T-helper 1 cell (primary cell): ENCODE measurements around the gene CA9.
A peak's percentile ranks its signal among the peaks of the same experiment; 100 is the strongest.

Experiments
- DNase-seq, 5 donors: peaks; one replicate each; pipeline ENCODE4 v3.0.0-alpha.2; 2012 to 2020

Gene CA9

DNA sequence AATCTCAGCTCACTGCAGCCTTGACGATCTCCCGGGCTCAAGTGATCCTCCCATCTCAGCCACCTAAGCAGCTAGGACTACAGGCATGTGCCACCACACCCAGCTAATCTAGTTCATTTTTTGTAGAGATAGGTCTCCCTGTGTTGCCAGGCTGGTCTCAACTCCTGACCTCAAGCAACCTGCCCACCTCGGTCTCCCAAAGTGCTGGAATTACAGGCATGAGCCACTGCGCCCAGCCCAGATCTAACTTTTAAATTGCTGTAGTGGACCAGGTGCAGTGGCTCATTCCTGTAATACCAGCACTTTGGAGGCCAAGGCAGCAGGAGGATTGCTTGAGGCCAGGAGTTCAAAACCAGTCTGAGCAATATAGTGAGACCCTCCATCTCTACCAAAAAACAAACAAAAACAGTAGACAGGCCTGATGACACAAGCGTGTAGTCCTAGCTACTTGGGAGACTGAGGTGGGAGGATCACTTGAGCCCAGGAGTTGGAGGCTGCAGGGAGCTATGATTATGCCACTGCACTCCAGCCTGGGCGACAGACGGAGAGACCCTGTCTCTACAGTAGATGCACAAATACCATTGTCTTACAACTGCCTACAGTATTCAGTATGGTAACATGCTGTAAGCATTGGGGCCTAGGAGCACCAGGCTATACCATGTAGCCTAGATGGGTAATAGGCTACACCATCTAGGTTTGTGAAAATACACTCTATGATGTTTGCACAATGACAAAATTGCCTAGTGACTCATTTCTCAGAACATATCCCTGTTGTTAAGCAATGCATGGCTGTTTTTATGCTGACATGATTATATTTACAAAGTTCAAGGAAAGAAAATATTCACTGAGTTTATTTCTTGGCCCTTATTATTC lies 21.5 kb upstream of the CA9 start:
- DNase-seq: no peak

DNA sequence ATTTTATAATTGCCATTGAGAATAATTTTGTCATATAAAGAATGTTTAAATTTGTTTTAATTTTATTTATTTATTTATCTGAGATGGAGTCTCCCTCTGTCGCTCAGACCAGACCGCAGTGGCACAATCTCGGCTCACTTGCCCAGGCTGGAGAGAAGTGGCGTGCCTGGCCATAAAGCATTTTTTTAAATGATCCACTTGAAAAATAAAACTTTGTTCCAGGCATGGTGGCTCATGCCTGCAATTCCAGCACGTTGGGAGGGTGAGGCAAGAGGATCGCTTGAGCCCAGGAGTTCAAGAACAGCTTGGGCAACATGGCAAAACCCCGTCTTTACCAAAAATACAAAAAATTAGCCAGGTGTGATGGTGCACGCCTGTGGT lies 20.9 kb upstream of the CA9 start:
- no peak for DNase-seq

DNA sequence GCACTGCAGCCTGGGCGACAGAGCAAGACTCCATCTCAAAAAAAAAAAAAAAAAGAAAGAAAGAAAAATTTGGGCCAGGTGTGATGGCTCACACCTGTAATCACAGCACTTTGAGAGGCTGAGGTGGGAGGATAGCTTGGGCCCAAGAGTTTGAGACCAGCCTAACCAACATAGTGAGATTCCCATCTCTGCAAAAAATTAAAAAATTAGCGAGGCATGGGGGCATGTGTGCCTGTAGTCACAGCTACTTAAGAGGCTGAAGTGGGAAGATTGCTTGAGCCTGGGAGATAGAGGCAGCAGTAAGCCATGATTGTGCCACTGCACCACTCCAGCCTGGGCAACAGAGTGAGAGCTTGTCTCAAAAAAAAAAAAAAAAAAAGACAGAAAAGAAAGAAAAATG lies 20.1 kb upstream of the CA9 start:
- no peak for DNase-seq

DNA sequence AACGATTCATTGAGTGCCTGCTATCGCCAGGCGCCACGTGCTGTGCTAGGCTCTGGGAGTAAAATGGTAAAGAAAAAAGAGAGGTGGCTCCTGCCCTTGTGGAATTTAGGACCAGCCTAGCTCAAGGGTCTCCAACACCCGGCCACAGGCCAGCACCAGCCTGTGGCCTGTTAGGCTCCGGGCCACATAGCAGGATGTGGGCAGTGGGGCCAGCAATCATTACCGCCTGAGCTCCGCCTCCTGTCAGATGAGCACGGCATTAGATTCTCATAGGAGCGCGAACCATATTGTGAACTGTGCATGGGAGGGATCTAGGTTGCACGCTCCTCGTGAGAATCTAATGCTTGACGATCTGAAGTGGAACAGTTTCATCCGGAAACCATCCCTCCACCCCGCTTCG lies 17.4 kb upstream of the CA9 start:
- DNase-seq: no peak

DNA sequence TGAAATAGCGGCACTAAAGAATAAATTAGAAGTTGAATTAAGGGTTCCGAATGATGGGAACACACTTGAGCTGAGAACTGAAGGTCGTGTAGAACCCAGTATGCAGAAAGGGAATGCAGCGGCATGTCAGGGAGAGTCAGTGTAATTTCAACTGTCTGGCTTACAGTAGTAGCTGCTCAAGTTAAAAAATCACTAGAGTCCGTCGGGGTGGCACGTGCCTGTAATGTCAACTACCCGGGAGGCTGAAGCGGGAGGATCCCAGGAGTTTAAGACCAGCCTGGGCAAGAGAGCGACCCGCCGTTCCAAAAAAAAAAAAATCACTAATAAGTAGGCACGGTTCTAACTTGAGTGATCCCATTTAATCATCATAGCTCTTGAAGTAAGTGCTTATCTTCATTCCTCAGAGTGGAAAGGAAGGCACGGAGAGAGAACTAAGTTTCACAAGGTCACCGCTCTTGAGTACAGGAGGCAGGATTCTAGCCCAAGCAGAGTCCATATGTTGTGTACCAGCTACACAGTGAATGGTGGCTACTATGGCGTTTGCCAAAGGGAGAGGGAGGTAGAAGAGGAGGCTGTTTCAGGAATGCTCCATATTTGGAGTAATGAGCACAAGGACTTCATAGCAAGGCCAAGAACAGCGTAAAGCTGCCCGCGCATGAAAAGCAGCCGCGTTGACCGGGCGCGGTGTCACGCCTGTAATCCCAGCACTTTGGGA lies 16.7 kb upstream of the CA9 start:
- no peak for DNase-seq

DNA sequence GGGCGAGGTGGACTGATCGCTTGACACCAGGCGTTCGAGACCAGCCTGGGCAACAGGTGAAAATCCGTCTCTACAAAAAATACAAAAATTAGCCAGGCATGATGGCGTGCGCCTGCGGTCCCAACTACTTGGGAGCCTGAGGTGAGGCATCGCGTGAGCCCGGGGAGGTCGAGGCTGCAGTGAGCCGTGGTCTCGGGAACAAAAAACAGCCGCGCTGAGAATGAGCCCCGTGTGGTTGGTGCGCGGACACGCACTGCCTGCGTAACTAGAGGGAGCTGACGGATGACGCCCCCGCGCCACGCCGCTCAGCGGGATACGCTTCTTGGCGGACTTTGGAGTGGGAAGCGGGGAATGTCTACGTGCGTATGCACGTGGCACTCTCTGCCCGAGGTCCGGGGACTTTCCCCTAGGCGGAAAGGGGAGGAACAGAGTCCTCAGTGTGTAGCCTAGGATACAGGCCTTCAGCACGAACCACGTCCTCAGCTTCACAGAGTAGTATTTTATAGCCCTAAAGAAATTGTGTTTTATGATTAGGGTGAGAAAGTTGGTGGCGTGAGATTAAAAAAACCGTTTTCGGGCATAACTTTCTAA lies 16.1 kb upstream of the CA9 start, which contains the start of gene RMRP:
Gene RMRP, minus strand, starts transcription at position 474 of the 591 bp plus-strand sequence.
- peak; percentile 82 to 96 (median 83) for DNase-seq

DNA sequence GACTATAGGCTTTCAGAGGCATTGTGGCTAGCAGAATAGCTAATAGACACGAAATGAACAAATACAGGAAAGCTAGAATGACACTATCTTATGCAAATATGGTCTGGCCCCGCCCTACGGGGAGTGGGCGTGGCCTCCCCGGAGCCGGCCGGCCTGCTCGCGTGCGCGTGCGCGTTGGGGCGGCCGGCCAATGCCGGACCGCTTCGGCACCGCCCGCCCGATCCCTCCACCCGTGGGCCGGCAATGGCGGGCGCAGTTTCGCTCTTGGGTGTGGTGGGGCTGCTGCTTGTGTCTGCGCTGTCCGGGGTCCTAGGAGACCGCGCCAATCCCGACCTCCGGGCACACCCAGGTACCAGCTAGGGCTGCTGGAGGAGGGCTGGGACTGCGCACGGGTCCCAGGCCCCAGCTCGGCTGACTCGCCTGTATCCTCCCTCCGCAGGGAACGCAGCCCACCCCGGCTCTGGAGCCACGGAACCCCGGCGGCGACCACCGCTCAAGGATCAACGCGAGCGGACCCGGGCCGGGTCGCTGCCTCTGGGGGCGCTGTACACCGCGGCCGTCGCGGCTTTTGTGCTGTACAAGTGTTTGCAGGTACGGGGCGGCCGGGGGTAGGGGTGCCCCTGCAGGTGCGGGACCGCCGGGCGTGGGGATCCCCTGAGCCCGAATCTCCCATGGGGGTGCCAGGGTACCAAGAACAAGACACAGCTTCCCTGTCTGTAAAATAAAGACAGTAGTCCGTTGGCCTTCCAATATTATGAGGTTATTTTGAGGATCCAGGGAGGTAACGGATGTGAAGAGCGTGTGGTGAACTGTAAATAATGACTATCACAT lies 15.4 kb upstream of the CA9 start, which contains the start of gene CCDC107:
Gene CCDC107, plus strand, starts transcription at position 156 of the 831 bp plus-strand sequence. Its CDS starts 88 bp downstream, at position 244.
- DNase-seq: peak; percentile 74 to 85 (median 79)

DNA sequence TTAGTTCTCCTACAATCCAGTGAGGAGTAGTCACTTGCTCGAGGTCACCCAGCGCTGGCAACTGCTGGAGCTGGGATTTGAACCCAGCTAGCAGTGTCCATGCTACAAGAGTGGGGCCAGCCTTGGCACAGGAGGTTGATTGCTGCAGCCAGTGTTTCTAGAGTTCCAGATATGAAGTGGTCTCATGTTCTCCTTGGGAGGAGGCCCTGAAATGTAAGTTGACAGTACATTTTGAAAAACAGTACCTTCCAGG lies 14.8 kb upstream of the CA9 start:
- DNase-seq: no peak

DNA sequence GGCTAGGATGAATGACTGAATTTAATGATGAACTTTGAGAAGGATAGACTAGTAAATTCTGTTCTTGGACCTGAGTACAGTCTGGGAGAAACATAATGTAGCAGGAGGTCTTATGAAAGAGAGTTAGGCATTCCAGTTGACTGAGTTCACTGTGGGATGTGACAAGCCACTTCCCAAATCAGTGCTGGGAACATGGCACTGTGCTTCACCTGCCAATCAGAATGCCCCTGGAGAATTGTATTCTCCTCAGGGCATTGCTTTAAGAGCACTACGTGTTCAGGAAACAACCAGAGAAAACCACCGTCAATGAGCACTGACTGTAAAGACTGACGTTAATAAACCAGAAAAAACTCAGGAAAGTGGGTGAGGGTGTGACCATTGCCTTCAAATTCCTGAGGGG lies 14.4 kb upstream of the CA9 start:
- no peak for DNase-seq

DNA sequence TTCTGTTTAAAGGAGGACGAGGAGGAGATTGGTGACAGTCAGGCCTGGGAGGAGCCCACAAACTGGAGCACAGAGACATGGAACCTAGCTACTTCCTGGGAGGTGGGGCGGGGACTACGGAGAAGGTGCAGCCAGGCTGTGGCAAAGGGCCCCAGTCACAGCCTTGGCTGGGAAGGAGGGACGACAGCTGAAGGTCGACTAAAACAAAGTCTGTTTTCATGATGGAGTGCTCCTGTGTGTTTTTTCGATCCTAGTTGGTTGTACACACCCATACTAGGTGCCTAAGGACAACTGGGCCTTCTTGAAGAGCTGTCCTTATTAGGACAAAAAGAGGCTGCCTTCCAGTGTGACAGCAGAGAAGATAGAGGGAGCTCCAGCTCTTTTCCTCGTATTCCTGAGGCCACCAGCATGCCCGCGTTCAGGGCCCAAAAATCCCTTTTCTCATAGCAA lies 12.7 kb upstream of the CA9 start:
- no peak for DNase-seq

DNA sequence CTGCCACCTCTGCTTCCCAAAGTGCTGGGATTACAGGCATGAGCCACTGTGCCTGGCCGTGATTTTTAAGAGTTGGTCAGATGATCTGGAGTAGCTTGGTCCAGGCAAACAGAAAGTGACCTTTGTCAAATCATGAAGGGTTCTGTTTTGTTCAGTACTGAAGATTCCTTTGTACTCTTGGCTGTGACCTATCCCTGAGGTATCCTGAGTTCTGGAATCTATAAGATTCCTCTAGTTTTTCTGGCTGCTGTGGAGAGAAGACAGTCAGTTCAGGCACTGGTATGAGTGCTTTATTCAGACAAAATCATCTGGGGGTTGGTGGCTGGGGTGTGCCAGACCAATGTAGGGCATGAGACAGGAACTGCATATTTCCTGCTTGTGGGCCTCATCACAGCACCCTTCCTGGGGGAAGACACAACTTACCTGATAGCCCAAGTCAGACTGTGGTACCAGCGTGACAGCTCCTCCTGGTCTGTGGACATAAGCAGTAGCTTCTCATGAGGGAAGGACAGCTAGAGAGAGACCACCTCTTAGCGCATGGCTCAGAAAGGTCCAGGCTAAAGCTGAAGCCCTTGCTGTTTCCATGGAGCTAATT lies 11.9 kb upstream of the CA9 start:
- DNase-seq: peak in 4 of 5 donors; percentile 33 to 41 (median 40)

DNA sequence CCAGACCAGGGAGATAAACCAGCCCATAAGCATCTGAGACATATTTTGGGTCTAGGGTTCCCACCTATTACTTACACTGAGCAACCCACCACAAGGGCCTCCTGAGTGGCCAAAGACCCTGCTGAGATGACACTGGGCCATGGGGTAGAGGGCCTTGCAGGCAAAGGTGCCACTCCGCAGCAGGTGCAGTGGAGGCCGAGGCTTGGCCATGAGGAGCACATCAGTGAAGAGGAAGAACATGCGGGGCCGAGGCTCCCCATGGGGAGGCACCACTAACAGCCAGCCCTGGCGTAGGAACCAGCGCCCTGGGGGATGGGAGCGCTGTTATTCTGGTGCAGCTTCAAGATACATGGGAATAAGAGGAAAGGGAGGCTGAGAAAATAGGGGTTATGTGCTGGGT lies 11.3 kb upstream of the CA9 start:
- no peak for DNase-seq

DNA sequence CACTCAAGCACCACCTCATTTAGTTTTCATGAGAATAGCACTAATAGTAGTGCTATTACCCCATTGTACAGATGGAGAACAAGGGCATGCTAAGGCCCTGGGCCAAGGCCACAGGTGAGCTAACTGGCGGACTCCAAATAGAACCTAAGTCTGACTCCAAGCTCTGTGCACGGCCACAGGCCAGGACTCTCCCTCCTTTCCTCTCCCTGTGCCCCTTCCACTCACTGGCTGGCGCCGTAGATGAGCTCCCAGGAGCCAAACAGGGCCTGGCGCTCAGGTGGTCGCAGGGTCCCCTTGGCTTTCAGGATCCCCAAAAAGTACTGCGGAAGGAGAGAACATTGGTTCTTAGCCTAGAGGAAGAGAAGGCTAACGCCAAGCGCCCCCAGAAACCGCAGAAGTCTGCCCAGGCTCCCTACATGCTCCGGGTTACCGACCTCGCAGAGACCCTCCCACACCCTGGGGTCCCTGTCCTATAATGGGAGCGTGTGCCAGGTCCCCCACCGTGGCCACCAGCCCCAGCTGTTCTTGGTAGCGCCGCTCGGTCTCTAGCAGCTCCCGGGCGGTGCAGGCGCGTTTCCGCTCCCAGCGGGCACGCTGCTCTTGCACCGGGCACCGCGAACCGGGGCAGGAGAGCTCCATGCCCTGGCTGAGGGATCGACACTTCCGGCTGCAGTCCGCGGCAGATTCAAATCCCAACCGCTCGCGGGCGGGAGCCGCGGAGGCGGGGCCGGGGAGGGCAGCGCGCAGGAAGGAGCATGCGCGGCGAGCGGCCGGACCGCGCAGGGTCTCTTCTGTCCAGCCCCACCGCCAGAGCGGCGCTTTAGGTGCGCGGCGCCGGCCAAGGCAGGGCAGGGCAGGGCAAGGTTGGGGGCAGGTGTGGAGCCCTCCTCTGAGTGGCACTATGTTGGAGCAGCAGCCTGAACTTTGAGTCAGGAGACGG lies 8.9 kb upstream of the CA9 start, which contains the start of gene ARHGEF39:
Gene ARHGEF39, minus strand, starts transcription at position 665 of the 940 bp plus-strand sequence. Its CDS starts 26 bp downstream, at position 639.
- peak; percentile 48 to 82 (median 59) for DNase-seq

DNA sequence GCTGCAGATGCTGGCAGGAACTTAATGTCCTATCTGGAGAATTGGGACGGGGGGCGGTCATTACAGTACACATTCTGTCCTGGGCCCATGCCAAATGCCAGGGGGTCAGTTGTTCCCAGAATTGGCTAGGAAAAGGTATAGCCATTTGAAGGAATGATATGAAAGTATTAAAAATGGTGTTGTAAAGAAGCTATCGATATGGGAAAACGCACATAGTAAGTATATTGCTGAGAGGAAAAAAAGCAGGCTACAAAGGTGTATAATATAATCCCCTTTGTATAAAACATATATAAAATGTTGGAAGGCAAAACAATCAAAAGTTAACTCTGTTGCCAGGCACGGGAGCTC lies 8.3 kb upstream of the CA9 start:
- no peak for DNase-seq

DNA sequence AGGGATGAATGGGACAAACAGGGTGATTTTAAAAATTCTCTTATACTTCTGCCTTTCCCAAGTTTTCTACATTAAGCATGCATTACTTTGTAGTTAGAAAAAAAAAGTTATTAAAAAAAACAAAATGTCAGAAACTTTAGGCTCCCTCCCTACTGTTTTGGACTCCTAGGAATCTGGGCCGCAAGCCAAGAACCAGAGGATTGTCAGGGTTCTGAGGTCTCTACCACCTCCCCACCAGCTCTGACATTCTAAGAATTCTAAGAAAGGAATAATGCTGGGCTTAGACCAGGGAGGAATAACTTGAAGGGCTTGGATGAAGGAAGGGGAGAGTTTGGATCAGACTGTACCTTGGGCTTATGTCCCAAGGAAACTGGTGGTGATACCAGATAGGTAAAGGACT lies 7.7 kb upstream of the CA9 start:
- DNase-seq: no peak

DNA sequence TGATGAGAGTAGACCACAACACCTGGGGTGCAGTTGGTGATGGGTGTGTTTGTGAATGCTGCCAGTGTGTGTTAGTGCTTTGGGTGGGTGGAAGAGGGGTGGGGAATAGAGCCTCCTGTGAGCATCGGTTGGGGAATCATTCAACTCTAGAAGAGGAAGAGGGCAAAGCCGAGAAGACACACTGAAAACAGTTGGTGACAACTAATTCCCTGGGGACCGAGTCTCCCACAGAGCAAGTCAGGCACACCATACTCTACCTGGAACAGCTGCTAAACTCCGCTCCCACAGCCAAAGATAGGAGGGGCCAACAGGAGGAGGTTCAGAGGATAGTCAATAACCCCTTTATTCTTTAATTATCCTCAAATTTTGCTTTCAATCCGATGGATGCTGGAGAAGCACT lies 7.2 kb upstream of the CA9 start:
- DNase-seq: no peak

DNA sequence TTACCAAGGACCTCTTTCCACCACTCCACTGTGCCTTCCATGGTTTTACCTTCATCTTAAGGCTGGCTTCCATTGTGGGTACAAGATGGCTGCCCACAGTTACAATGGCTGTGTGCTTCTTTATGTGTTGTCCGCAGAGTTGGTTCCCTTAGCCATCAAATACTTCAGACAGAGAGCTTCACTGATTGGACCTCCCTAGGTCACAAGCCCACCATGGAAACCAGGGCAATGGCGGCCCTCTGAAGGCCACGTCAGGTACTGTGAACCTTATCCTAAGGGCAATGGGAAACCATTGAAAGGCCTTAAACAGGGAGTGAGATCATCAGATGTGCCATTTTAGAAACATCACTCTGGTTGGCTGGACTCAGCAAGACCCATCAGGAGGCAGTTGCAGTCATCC lies 5.8 kb upstream of the CA9 start:
- DNase-seq: no peak

DNA sequence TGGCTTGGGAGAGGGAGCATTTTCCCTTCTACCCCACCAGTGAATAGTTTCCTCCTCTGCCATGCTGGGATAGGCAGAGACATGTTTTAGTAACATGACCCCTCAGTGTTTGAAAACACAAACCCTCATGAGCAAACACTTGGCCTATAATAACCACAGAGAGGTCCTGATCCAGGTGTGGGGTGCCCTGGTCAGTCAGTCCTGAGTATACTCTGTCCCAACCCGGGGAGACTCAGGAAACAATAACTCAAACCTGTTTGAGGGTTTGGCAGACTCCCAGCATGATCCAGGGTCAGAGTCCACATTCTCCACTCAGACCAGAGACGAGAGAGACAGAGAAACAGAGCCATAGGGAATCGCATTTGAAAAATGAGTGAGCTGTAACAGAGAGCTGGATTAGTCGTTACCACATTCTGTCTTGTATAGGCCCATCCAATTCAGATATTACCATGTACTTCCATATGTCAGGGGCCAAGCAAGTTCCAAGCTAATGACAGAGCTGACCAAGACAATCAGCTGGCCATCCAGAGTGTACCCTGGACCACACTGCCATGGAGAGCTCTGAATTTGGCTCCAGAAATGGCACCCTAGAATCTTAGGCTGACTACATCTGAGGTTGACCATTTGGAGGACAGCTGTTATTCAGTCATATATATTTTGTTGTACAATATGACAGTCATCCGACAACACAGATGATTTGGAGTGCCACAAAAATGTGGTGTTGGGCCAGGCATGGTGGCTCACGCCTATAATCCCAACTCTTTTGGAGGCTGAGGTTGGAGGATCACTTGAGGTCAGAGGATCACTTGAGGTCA lies 4.2 kb upstream of the CA9 start:
- no peak for DNase-seq

DNA sequence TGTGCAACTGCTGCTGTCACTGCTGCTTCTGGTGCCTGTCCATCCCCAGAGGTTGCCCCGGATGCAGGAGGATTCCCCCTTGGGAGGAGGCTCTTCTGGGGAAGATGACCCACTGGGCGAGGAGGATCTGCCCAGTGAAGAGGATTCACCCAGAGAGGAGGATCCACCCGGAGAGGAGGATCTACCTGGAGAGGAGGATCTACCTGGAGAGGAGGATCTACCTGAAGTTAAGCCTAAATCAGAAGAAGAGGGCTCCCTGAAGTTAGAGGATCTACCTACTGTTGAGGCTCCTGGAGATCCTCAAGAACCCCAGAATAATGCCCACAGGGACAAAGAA lies 265 bp downstream of the CA9 start:
- no peak for DNase-seq

DNA sequence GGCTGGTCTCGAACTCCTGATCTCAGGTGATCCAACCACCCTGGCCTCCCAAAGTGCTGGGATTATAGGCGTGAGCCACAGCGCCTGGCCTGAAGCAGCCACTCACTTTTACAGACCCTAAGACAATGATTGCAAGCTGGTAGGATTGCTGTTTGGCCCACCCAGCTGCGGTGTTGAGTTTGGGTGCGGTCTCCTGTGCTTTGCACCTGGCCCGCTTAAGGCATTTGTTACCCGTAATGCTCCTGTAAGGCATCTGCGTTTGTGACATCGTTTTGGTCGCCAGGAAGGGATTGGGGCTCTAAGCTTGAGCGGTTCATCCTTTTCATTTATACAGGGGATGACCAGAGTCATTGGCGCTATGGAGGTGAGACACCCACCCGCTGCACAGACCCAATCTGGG lies 1.5 kb downstream of the CA9 start:
- DNase-seq: no peak
